Measurements from ENCODE around the gene YAP1.

The YAP1 gene

GRCh38 chr11:102109896-102110760 is at the start of gene YAP1:
Gene YAP1 (plus strand): TSS chr11:102110447. CDS start chr11:102110849, 402 bp downstream.
- peak; percentile 3 to 72 (median 43) for DNase-seq

- no peak for DNase-seq
Observed at GRCh38 chr11:102061276-102061675, 49.0 kb upstream of the YAP1 start.

- DNase-seq: no peak
Observed at GRCh38 chr11:102062106-102062505, 48.1 kb upstream of the YAP1 start.

GRCh38 chr11:102064316-102064715 is 45.9 kb upstream of the YAP1 start:
- no peak for DNase-seq

- DNase-seq: no peak
Observed at GRCh38 chr11:102070766-102071165, 39.5 kb upstream of the YAP1 start.

GRCh38 chr11:102071497-102072472 is 38.5 kb upstream of the YAP1 start:
- no peak for DNase-seq

GRCh38 chr11:102073253-102073652 is 37.0 kb upstream of the YAP1 start:
- DNase-seq: no peak

- DNase-seq: no peak
Observed at GRCh38 chr11:102079625-102080024, 30.6 kb upstream of the YAP1 start.

- DNase-seq: no peak
Observed at GRCh38 chr11:102081313-102081712, 28.9 kb upstream of the YAP1 start.

- no peak for DNase-seq
Observed at GRCh38 chr11:102085864-102086551, 24.2 kb upstream of the YAP1 start.

- no peak for DNase-seq
Observed at GRCh38 chr11:102097186-102097585, 13.1 kb upstream of the YAP1 start.

GRCh38 chr11:102099755-102100154 is 10.5 kb upstream of the YAP1 start:
- no peak for DNase-seq

GRCh38 chr11:102108734-102109440 is 1.4 kb upstream of the YAP1 start:
- no peak for DNase-seq

GRCh38 chr11:102110761-102111010 is 439 bp downstream of the YAP1 start:
- DNase-seq: peak in 2 of 14 donors; percentile 38 to 52

- DNase-seq: peak in 10 of 14 donors; percentile 1 to 68 (median 44)
Observed at GRCh38 chr11:102111011-102111786, 952 bp downstream of the YAP1 start.

GRCh38 chr11:102111787-102112508 is 1.7 kb downstream of the YAP1 start:
- peak in 6 of 14 donors; percentile 11 to 58 (median 32) for DNase-seq

GRCh38 chr11:102112509-102112821 is 2.2 kb downstream of the YAP1 start:
- DNase-seq: no peak

- DNase-seq: no peak
Observed at GRCh38 chr11:102114032-102114431, 3.8 kb downstream of the YAP1 start.

GRCh38 chr11:102115557-102115956 is 5.3 kb downstream of the YAP1 start:
- no peak for DNase-seq

- DNase-seq: no peak
Observed at GRCh38 chr11:102116453-102117205, 6.4 kb downstream of the YAP1 start.
